Left kidney (tissue), 8 donors: ENCODE measurements around the gene WBP2NL. TPM values are rescaled to one million over a fixed set of nuclear protein-coding genes. Genes with fewer than 3 reads are reported as not detected.
"Not testable (repeated sequence)": the region's sequence is repeated elsewhere in the genome, so short reads cannot be mapped to it uniquely, and the experiment has no call there.

Source experiments
- DNase-seq: peaks from one replicate; pipeline ENCODE4 v3.0.0-alpha.2; 2013
- long read RNA-seq, 8 donors: transcript quantifications; one replicate each; lab custom pipeline, GENCODE V29; 2026
- polyA plus RNA-seq: library from polyadenylated mRNA; unstranded; fragments of 120-200 nt; gene quantifications from one replicate; pipeline ENCODE4 v1.2.1, GENCODE V29; 2013; ENCODE audit not compliant: insufficient read length

WBP2NL gene, protein sequence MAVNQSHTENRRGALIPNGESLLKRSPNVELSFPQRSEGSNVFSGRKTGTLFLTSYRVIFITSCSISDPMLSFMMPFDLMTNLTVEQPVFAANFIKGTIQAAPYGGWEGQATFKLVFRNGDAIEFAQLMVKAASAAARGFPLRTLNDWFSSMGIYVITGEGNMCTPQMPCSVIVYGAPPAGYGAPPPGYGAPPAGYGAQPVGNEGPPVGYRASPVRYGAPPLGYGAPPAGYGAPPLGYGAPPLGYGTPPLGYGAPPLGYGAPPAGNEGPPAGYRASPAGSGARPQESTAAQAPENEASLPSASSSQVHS
- polyA plus RNA-seq = 8.4 TPM
- long read RNA-seq, donor 1 = 0 reads
- long read RNA-seq, donor 2, partial matches to known transcripts = 0 of 1 reads
- long read RNA-seq, donor 2, other reads (novel, unspliced or antisense) = 0 of 1 reads
- long read RNA-seq, donor 3, partial matches to known transcripts = 0 of 13 reads
- long read RNA-seq, donor 3, other reads (novel, unspliced or antisense) = 12 of 13 reads
- long read RNA-seq, donor 4 = 0 reads
- long read RNA-seq, donor 5, partial matches to known transcripts = 34 of 35 reads
- long read RNA-seq, donor 5, other reads (novel, unspliced or antisense) = 0 of 35 reads
- long read RNA-seq, donor 6, partial matches to known transcripts = 5 of 6 reads
- long read RNA-seq, donor 6, other reads (novel, unspliced or antisense) = 0 of 6 reads
- long read RNA-seq, donor 7, partial matches to known transcripts = 46 of 46 reads
- long read RNA-seq, donor 7, other reads (novel, unspliced or antisense) = 0 of 46 reads
- long read RNA-seq, donor 8 = 0 reads

DNA sequence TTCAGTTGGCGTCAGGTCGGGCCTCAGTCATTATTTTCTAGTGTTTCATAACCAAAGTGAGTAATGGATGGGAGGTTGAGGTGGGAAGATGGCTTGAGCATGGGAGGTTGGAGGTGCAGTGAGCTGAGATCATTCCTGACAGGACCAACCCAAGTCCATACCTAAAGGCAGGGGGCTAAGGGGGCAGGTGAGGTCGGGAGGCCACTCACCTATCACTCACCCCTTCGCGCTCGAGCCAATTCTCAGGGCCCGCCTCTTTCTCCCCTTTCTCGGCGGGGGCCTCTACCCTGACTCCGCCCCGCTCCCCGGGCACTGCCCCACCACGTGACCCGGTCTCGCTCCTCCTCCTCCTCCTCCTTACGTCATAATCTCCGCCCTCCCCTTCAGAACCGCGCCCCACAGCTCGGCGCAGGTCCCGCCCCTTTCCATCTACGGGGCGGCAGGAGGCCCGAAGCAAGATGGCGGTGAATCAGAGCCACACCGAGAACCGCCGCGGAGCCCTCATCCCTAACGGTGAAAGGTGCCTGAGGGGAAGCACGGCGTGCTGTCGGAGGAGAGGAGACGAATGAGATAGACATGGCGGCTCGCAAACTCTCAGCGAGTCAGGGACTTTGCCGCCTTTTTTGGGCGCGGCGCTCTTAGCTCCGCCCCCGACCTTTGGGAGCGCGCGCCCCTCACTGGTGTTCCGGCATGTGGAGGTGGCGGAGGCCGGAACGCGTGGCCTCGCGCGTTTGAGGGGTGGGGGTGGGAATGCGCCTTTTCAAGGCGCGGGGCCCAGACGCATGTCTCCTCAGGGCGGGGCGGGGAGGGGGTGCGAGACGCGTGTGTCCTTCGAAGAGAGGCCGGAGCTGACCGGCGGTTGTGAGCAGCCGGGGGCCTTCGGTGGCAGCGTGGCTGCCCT, at the start of gene WBP2NL:
Gene WBP2NL, plus strand, starts transcription at position 428 of the 901 bp plus-strand sequence. Its CDS starts 31 bp downstream, at position 459.
- peak; percentile 69 for DNase-seq

DNA sequence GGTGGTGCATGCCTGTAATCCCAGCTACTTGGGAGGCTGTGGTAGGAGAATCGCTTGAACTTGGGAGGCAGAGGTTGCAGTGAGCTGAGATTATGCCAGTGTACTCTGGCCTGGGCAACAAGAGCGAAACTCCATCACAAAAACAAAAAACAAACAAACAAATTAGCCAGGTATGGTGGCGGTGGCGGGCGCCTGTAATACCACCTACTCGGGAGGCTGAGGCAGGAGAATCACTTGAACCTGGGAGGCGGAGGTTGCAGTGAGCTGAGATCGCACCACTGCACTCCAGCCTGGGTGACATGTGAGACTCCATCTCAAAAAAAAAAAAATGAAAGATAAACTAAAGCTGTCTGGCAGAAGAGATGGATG, 49.7 kb upstream of the WBP2NL start:
- DNase-seq = not testable (repeated sequence)

DNA sequence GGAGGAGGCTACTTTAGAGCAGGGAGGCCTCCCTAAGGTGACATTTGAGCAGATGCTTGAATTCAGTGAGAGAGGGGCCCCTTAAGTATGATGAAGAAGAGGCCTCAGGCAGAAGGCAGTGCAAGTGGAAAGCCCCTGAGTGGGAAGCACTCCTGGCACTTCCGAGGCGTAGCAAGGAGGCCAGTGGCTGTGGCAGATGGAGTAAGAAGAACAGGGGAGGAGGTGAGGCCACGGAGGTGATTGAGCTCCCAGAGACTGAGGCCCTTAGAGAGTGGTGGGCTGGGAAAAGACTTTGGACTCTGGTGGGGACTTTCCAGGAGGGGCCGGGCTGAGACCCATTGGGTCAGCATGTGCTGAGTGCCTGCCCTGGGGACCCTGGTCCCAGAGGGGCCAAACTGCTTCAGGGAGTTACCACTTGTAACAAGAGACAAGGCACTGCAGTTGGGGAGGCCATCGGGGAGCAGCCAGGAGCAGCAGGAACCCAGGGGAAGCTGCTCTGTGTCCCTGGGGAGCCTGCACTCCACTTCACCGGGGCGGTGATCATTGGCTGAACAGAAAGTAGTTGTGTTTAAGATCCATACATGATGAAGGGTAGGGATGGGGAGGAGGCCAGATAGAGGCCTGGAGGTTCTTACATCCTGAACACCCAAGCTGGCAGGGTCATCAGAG, 49.2 kb upstream of the WBP2NL start:
- no peak for DNase-seq

DNA sequence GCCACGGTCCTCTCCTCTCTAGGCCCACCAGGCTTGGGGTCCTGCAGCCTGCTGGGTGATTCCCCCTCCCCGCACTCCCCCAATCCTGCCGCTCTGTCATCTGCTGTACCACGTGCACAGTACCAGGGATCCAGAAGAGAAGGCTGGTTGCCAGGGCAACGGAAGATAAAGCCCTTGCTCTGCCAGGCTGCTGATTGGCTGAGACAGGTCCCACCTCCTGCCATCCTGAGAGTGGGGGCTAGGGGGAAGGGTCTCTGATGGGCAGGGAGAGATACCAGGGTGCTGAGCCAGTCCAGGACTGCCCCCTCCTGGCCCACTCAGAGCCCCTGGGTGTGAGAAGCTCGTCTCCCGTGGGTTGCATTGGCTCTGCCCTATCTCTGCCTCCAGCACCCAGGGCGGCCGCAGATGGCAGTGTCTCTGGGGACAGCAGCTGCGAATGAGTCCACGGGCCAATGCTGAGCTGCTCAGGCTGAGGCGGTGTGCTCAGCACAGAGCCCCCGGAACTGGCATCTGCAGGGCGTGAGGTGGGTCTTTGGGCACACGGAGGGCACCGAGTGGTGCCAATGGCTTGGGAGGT, 46.6 kb upstream of the WBP2NL start, which contains the start of gene SMIM45:
Gene SMIM45, plus strand, starts transcription at position 253 of the 577 bp plus-strand sequence.
- no peak for DNase-seq

DNA sequence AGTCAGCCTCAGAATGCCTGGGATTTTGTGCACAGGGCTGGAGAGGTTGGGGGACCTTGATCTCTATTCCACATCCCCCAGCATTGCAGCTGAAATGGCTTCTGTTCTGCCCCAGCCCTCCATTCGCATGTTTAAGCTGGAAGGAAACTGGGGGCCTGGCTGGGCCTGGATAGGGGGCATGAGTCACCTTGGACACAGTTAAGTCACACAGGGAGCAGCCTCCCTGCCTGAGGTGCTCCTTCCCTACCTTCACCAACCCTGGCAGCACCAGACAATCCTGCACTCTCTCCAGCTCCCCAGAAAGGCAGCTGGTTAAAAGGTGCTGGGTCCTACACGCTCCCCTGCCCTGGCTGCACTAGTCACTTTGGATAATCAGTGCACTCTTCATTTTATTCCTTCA, 45.9 kb upstream of the WBP2NL start:
- DNase-seq = no peak

DNA sequence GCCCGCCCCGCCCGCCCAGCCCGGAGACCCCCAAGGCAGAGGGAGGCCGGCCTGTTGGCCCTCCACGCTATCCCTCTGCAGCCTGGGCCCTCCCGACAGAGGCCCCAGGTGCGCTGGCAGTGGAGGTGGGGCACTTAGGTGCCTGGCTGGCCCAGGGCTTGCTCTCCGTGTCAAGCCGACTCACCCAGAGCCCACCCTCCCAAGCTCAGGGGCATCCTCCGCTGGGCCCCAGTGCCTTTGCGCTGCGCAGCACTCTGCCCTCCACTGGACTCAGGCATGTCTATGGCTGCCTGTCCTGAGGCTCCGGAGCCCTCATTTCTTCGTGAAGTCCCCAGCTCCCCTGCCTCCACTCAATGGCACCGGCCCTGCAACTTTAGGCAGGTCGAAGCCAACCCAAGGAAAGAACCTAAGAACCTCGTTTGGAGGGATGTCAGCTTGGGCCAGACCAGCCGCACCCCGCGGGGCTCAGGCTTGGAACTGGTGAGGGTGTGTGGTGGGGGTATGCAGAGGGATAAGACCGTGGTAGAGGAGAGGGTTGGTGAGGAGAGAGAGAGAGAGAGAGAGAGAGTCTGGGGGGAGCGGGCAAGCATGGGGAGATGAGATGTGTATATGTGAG, 40.5 kb upstream of the WBP2NL start:
- DNase-seq = no peak

DNA sequence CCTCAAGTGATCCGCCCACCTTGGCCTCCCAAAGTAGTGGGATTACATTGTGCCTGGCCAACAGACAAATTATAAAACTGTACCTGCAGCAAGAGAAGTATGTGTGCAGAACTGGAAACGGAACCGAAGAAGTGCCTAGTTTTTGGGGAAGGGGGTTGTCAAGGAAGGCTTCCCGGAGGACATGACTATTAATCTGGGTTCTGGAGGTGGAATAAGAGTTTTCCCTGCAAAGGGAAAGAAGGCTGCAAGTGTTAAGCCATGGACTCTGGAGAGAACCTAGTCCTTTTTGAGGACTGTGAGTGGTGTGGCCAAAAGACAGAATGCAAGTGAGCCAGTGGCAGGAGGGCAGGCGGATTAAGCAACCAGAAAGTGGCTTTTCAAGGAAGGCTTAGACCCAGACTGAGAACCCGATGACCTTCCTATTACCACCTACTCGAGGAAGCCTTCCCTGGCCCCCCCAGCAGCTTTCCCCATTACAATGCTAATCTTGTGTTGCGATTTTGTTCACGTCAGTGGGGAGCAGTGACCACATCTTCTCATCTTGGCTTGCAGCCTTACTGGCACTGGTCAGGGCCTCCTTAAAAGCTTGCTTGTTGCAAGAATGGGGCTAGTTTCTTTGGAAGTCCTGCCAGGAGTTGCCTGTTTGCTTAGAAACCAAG, 35.0 kb upstream of the WBP2NL start:
- no peak for DNase-seq

DNA sequence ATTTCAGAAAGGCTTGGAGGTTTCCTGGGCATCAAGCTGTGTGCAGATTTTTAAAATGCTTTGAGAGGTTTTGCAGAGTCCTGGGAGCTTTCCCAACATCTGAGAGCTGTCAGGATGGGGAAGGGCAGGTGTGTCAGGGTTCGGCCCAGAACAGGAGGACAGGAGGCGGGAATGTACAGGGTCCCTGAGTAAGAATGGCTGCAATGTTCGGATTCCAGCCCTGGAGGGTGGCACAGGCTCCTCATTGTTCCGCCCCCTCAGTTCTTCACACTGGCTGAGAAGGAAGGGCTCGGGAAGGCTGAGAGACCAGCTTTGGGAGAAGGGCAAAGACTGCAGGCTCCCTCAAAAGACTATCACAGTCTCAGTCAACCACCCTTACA, 34.5 kb upstream of the WBP2NL start:
- no peak for DNase-seq

DNA sequence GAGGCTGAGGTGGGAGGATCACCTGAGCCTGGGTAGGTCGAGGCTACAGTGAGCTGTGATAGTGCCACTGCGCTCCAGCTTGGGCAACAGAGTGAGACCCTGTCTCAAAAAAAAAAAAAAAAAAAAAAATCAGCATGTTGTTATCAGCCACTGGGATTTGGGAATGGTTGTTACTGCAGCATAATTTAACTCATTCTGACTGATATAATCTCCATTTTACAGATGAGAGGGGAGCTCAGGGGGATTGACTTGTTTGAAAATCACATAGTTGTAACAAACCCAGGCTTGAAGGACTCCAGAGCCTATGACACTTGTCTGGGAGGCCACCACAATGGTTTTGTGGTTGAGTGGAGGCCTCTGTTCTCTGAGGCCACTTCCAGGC, 32.4 kb upstream of the WBP2NL start:
- no peak for DNase-seq

DNA sequence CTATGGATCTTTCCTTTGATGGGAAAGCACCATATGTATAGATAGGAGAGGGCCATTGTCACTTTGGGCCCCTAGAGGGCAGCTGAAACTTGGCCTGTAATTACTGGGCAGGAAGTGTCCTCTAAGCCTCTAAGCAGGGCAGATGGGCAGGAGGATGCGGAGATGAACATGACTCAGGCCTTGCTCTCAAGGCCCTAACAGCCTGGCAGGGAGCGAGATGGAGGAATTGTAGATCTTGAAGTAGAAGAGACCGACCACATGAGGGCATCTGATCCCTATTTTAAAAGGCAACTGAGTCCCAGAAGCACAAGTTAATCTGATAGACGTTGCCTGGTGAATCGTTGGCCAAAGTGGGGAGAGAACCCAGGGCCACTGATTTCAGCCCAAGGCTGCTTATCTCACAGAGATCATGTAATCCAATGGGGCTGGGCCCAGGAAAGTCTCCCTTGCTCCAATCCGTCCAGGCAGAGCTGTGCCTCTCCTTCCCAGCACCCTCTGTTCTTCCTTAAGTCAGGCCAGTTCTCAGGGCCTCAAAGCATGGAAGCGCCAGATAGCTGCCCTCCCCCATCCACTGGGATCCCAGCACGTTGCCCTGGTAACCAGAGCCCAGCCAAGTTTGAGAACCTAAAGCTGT, 31.9 kb upstream of the WBP2NL start:
- DNase-seq = peak; percentile 39

DNA sequence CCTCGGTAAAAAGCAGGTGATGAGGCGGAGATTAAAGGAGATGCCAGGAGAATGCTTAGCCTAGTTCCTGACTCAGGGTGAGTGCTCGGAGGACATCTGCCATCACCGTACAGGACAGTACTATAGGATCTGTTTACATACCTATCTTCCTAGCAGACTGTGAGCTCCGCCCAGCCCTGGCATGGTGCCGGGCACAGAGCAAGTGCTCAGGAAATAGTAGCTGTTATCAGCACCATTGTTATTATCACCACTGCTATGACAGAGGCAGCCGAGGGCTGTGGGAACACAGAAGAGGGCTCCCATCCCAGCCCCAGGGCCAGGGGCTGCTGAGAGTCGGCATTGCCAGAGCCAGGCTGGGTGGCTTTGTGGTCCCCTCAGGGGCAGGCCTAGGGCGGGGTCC, 30.0 kb upstream of the WBP2NL start:
- DNase-seq = no peak

DNA sequence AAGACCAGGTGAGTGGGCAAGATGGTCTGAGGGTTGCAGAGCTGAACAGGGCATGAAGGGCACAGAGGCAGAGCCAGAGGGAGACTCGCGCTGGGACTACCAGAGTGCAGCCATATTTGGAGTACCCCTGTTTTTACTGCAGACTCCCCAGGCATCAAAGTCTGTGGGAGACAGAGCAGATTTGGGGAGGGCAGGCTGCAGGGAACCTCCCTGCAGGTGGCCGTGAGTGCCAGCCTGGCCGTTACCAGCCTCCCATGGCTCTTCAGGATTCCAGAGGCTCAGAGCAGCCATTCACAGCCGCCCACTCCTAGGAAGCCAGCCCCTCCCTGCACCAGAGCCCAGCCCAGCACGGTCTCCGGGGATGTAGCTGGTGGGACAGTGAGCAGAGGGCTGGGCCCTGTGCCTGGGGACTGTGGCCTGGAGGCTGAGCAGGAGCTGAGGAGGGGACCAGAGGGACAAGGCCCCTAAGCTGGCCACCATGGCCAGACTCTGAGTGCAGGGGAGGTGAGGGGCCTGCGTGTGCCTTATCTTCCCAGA, 29.4 kb upstream of the WBP2NL start, which contains the start of gene SEPTIN3:
Gene SEPTIN3, plus strand, starts transcription at position 334 of the 537 bp plus-strand sequence. CDS start 2,050 bp downstream, outside the sequence.
- no peak for DNase-seq

DNA sequence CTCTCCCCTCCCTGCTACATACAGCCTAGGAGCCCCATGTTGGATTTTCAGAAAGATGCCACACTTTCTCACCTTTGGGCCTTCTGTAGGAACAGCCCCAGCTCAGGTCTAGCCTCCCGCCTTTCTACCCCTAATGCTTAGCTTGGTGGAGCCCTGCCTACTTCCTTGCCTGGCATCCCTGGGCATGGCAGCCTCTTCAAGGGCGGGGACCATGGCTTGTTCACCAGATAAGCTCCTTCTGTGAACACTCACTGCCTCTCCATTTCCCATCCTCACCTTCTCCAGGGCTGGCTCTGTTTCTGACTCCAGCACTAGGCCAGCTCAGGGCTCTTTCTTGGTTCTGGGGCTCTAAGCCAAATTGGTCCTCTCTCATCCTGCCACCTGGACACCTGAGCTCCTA, 28.0 kb upstream of the WBP2NL start:
- no peak for DNase-seq

DNA sequence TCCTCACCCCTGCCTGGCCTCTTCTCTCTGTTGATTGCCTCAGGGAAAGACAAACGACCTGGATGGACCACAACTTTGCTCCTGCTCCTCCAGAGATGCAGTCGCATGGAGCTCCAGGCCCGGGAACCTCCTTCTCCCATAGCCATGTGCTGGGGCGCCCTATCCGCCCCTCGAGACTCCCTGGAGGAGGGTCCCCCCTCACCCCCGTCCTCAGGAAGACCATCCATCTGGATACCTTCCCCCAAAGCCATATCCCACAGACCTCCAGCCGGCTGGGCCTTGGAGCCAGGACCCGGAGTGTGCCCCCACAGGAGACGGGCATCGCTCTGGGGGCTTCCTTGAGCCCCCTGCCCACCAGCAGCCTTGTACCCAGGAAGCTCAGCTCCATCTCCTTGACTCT, 27.2 kb upstream of the WBP2NL start:
- DNase-seq = no peak

DNA sequence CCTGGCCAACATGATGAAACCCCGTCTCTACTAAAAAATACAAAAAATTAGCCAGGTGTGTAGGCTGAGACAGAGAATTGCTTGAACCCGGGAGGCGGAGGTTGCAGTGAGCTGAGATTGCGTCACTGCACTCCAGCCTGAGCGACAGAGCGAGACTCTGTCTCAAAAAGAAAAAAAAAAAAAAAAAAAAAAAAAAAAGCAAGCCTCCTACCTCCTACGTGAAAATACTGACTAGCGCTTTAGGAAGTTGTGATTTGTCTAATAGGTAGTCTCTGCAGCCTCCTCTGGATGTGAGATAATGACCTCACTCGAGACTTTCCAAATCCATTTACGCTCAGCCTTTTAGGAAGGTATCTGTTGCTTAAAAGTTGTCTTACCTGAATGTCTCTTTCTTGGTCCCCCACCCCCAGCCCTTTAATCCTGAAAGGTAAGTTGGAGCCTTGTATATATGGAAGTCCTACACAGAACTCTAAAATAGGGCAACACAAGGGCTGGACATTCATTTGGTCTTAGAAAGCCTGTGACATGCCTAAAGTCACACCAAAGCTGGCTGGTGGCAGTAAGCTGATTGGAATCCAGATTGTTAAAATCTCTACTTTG, 23.8 kb upstream of the WBP2NL start:
- no peak for DNase-seq

DNA sequence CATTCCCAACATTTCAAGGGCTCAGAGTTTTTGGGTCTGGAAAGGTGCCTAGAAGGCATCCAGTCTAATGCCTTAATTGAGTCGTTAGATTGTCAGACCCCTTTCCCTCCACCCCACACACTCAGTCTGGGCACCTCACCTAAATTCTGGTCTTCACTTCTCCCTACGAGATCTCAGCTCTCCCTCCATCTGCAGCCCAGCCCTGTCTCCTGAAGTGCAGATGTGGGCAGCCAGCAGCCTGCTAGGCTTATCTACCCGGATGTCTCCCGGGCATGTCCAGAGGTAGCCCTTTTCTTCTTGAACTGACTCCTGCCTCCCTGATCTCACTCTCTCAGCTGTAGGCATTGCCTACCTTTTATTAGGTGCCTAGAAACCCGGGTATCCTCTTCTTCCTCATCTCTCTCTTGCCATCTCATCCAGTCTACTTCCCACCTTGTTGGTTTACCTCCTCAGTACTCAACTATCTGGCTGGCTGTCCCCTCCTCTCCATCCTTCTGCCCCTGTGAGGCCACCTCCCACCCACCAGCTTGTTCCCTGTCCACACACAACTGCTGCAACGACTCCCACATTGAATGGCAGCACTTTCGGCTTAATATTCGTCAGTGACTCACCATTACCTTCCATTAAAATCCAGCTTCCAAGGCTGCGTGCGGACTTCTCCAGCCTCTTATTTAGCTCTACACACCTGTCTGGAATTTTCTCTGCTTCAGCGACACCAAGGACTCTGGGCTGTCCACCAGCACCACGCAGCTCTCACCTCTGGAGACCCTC, 23.1 kb upstream of the WBP2NL start:
- DNase-seq = no peak

DNA sequence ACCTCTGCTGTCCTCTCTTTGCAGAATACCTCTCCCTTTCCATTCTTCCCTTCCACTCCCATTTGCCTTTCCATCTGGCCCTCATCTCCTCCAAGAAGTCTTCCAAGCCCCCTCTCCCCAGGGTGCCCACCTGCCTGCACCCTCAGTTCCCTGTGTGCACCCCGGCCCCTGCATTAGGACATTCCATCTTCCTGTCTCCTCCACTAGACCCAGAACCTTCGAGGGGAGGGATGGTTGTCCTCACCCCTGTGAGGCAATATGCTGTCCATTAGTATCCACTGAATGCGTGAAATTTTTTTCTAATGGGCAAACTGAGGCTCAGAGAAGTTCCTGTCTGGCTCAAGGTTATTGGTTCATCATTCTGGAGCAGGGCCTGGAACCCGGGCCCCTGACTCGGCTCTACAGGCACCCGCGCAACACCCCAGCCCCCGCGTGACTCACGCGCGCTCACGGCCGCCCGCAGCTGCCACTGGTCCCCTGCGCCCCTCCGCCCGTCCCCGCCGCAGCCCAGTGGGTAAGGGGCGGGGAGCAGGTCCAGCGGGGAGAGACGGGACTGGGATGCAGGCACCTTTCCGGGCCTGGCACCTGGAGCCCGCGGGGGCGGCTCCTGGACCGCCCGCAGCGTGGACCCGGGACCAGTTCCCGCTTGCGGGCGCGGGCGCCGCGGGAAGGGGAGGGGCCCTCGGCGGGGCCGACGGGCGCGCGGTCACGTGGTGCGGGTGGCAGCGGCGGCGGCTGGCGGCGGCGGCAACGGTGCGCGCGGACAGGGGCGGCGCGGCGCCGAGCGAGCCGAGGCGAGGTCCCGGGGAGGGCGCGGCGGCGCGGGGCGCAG, 22.3 kb upstream of the WBP2NL start:
- DNase-seq = no peak
